WERI-Rb-1 (cell line): ENCODE measurements around the gene SERPINH1.

Source experiments
- DNase-seq: peaks from one replicate; pipeline ENCODE4 v3.0.0-alpha.2; 2020
- H3K27ac ChIP-seq: fragments of 250-450 bp; sonication (Bioruptor Pico); 2 replicates; pipeline ENCODE4 v1.5.1; 2020; ENCODE audit warnings: mild to moderate bottlenecking, moderate library complexity
- H3K27me3 ChIP-seq: fragments of 250-450 bp; sonication (Bioruptor Pico); 2 replicates; pipeline ENCODE4 v1.5.1; 2021; ENCODE audit warnings: mild to moderate bottlenecking, low read depth, moderate library complexity; ENCODE audit not compliant: insufficient read depth, severe bottlenecking
- H3K36me3 ChIP-seq: fragments of 250-450 bp; sonication (Bioruptor Pico); 2 replicates; pipeline ENCODE4 v1.5.1; 2020; ENCODE audit warnings: mild to moderate bottlenecking, moderate library complexity
- H3K4me3 ChIP-seq: 2 replicates; pipeline ENCODE4 v1.5.1; 2011; ENCODE audit warnings: low read depth, mild to moderate bottlenecking, control low read depth, low read length
- H3K9me3 ChIP-seq: fragments of 250-450 bp; sonication (Bioruptor Pico); 2 replicates; pipeline ENCODE4 v1.5.1; 2021; ENCODE audit warnings: mild to moderate bottlenecking, moderate library complexity; ENCODE audit not compliant: severe bottlenecking
- TF ChIP-seq, protein P1 (sequence below): IDR thresholded peaks from 2 replicates; pipeline ENCODE4 v1.5.1; 2011; ENCODE audit warnings: low read depth, mild to moderate bottlenecking, control low read depth, inconsistent platforms, low read length

The SERPINH1 gene

DNA sequence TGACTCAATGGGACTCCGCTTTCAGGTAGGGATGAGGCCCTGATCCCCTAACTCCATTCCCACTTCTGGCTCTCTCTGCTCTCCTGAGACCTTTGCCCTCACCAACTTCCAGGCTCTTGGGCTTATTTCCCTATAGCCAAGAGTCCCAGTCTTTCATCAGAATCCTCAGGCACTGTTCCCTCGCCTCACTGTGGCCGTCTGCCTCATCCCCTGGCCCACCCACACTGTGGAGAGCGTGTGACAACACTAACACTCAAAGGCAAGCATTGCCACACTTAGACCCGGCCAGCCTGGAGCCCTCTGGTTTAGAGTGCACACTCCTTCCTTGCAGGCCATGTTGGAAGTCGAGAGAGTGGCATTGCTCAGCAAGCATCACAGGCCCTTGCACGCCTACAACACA, 27.0 kb downstream of the SERPINH1 start:
- TF ChIP-seq, protein P1, sequence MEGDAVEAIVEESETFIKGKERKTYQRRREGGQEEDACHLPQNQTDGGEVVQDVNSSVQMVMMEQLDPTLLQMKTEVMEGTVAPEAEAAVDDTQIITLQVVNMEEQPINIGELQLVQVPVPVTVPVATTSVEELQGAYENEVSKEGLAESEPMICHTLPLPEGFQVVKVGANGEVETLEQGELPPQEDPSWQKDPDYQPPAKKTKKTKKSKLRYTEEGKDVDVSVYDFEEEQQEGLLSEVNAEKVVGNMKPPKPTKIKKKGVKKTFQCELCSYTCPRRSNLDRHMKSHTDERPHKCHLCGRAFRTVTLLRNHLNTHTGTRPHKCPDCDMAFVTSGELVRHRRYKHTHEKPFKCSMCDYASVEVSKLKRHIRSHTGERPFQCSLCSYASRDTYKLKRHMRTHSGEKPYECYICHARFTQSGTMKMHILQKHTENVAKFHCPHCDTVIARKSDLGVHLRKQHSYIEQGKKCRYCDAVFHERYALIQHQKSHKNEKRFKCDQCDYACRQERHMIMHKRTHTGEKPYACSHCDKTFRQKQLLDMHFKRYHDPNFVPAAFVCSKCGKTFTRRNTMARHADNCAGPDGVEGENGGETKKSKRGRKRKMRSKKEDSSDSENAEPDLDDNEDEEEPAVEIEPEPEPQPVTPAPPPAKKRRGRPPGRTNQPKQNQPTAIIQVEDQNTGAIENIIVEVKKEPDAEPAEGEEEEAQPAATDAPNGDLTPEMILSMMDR: no peak

DNA sequence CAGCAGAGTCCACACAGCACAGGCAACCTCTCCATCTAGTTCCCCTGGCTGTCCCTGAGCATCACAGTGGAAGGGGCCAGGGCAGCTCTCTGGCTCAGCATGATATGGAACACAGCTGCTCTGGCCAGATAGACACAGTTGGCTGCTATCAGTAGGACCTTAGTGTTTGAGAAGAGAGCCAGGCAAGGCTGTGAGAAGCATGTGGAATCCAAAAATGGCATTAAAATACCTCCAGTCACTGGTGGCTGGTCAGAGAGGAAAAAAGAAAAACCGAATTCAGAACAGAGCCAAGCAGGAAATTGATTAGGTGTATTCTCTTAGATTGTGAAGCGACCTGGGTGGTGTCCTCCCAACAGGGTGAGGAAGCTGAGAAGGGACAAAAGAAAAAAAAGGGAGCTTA, 27.9 kb downstream of the SERPINH1 start:
- DNase-seq: no peak
- H3K4me3 ChIP-seq: no peak overlapping the region

More for the DNA sequence above, 27.0 kb downstream of the SERPINH1 start:
- Histone ChIP-seq H3K27me3 (no peaks in the 10 kb centered on the region), H3K36me3 (no peaks in the 10 kb centered on the region), H3K4me3 (no peak overlapping the region), H3K9me3 (no peaks in the 10 kb centered on the region), H3K27ac (no peak overlapping the region)
- DNase-seq: no peak

DNA sequence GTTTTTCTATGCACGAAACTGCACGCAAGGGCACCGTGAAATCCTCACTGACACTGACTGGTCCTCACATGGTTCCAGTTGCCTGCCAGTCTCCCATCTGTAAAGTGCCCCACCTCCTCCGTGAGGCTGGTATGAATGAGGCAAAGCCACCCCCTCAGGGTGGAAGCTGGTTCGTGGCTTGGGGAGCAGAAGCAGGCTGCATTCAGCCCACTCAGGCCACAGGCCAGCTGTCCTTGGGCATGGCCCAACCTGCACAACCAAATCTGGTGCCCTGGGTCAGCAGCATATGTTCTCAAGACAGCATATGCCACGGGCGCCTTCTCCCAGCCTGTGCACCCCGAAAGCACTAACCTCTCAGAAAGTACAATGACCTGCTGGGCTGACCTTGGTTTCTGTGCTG, 29.3 kb downstream of the SERPINH1 start:
- Histone ChIP-seq H3K27me3 (no peaks in the 10 kb centered on the region), H3K4me3 (no peak overlapping the region), H3K9me3 (no peaks in the 10 kb centered on the region), H3K27ac (no peak overlapping the region), H3K36me3 (no peaks in the 10 kb centered on the region)
- DNase-seq: no peak
- TF ChIP-seq, protein P1: no peak

More for the DNA sequence above, 27.9 kb downstream of the SERPINH1 start:
- H3K36me3 ChIP-seq: no peaks in the 10 kb centered on the region
- no peak overlapping the region for H3K27ac ChIP-seq
- TF ChIP-seq, protein P1: no peak
- H3K9me3 ChIP-seq: no peaks in the 10 kb centered on the region
- no peaks in the 10 kb centered on the region for H3K27me3 ChIP-seq

DNA sequence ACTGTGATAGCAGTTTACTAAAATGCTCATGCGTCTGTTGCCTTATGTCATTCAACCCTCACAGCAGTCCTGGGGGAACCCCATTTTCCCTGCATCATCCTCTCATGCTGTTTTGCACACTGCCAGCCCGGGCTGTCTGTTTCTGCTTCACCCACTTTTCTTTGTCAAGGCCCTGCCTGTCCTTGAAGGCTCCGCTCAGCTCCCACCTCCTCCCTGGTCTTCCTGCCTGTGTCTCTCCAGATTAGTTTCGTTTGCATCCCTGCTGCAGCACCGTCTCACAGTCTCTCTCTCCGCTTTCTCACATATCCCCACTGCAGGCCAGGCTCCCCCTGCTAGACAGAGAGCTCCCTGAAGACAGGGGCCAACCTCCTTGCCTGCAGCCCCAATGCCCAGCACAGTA, 29.9 kb downstream of the SERPINH1 start:
- TF ChIP-seq, protein P1: no peak
- Histone ChIP-seq H3K9me3 (no peaks in the 10 kb centered on the region), H3K27ac (no peak overlapping the region), H3K36me3 (no peaks in the 10 kb centered on the region), H3K27me3 (no peaks in the 10 kb centered on the region), H3K4me3 (no peak overlapping the region)
- DNase-seq: no peak

DNA sequence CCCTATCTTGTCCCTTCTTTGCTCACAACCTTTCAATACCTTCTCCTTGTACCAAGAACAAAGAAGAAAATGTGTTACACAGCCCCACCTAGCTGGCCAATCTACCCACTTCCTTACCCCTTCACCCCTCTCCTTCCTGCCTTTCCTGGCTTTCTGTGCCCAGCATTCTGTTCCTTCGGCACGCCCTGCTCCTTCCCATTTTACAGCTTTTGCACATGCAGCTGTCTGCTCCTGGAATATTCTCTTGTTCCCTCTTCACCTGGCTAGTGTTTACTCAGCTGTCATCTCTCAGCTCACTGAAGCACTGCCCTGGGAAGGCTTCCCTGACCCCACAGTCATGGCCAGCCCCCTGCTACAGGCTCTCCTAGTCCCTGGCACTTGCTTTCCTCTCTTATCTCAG, 30.7 kb downstream of the SERPINH1 start:
- TF ChIP-seq, protein P1: no peak
- Histone ChIP-seq H3K27me3 (no peaks in the 10 kb centered on the region), H3K36me3 (no peaks in the 10 kb centered on the region), H3K9me3 (no peaks in the 10 kb centered on the region), H3K27ac (no peak overlapping the region), H3K4me3 (no peak overlapping the region)
- no peak for DNase-seq

DNA sequence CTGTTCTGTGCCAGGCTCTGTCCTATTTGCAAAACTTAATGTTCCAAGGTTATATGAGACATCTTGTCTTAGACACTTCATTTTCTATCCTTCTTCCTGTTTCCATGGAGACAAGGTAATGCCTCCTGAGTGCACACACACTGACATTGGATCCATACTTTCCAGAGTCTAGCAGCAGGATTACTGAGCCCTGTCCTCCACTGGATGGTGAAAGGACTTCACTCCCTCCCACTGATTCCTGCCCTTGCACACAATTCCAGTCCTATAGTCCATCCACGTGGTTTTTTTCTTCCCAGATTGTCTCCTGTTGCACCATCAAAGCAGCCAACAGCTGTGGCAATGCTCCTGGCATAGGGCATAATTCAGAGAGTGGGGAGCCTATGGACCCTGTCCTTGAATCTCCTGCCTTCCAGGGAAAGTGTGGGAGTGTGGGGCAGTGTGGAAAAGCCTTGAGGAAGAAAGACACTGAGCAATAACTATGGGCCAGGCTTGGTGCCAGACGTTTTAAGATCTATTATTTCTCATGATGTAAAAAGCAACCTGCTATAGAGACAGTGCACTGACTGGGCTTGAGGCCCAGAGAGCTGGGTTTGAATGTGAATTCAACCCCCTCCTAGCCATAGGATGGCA, 31.3 kb downstream of the SERPINH1 start:
- no peak for DNase-seq
- TF ChIP-seq, protein P1: no peak

More for the DNA sequence above, 31.3 kb downstream of the SERPINH1 start:
- H3K27me3 ChIP-seq: no peaks in the 10 kb centered on the region
- no peaks in the 10 kb centered on the region for H3K36me3 ChIP-seq
- no peak overlapping the region for H3K27ac ChIP-seq
- no peaks in the 10 kb centered on the region for H3K9me3 ChIP-seq
- H3K4me3 ChIP-seq: no peak overlapping the region
